SK-N-SH (cell line): Measurements from ENCODE around the gene SIGLEC15. TPM values are rescaled to one million over a fixed set of nuclear protein-coding genes. Genes with fewer than 3 reads are reported as not detected.

Experiments used
- CTCF ChIA-PET: fragments of 300-600, 350-600 bp; formaldehyde crosslinking; extraction: SDS; loops from one replicate; lab custom pipeline; 2021; lab: Yijun Ruan, JAX
- POLR2A ChIA-PET: fragments of 350-600 bp; sonication (Branson Sonifier 250); formaldehyde crosslinking; extraction: SDS; loops from one replicate; lab custom pipeline; 2020; ENCODE audit warnings: antibody characterized with exemption, inconsistent platforms; lab: Yijun Ruan, JAX
- DNase-seq: peaks from one replicate; pipeline ENCODE4 v3.0.0; 2012
- H2AFZ ChIP-seq: fragments of 200-600 bp; sonication (generic); 2 replicates; pipeline ENCODE4 v1.8.1; 2016; ENCODE audit warnings: antibody characterized with exemption, mild to moderate bottlenecking, low read depth
- H3F3A ChIP-seq: fragments of 200-600 bp; sonication (generic); replicated peaks from 2 replicates; pipeline ENCODE3; 2016; ENCODE audit warnings: antibody characterized with exemption, mild to moderate bottlenecking; ENCODE audit not compliant: insufficient read depth
- H3K27ac ChIP-seq, 2 experiments: fragments of 200-500 bp in 1 of 2; fragments of 200-600 bp in 1 of 2; sonication (Bioruptor generic) in 1 of 2; sonication (generic), shearing (Covaris generic) in 1 of 2; 2 replicates each; pipeline versions ENCODE4 v1.5.1 to v1.6.1; 2014 to 2016; ENCODE audit warnings: low read depth in 2 of 2, inconsistent platforms in 1 of 2, low read length in 1 of 2, mild to moderate bottlenecking in 1 of 2, mixed read lengths in 1 of 2
- H3K27me3 ChIP-seq: fragments of 200-600 bp; sonication (generic), shearing (Covaris generic); 2 replicates; pipeline ENCODE4 v1.6.1; 2016; ENCODE audit warnings: mixed run types; ENCODE audit not compliant: insufficient read depth
- H3K36me3 ChIP-seq, 2 experiments: fragments of 200-500 bp in 1 of 2; fragments of 200-600 bp in 1 of 2; sonication (Bioruptor generic) in 1 of 2; sonication (generic) in 1 of 2; replicated peaks in 1 of 2; 2 replicates each; pipeline versions ENCODE3 to v1.5.1; 2014 to 2016; ENCODE audit warnings: low read length in 1 of 2, mild to moderate bottlenecking in 1 of 2; ENCODE audit not compliant: insufficient read depth in 2 of 2, control insufficient read depth in 1 of 2
- H3K4me1 ChIP-seq, 2 experiments: fragments of 200-500 bp in 1 of 2; fragments of 200-600 bp in 1 of 2; sonication (Bioruptor generic) in 1 of 2; sonication (generic), shearing (Covaris generic) in 1 of 2; 2 replicates each; pipeline versions ENCODE4 v1.5.1 to v1.6.1; 2014 to 2016; ENCODE audit warnings: low read depth in 1 of 2, low read length in 1 of 2, mixed run types in 1 of 2; ENCODE audit not compliant: insufficient read depth in 2 of 2, control insufficient read depth in 1 of 2
- H3K4me2 ChIP-seq: fragments of 200-600 bp; sonication (generic), shearing (Covaris generic); 2 replicates; pipeline ENCODE4 v1.6.1; 2017; ENCODE audit warnings: mixed run types
- H3K4me3 ChIP-seq, 2 experiments: fragments of 200-500 bp in 1 of 2; fragments of 200-600 bp in 1 of 2; sonication (Bioruptor generic) in 1 of 2; sonication (generic), shearing (Covaris generic) in 1 of 2; 2 replicates each; pipeline versions ENCODE4 v1.5.1 to v1.8.1; 2014 to 2016; ENCODE audit warnings: low read depth in 2 of 2, inconsistent platforms in 1 of 2, low read length in 1 of 2, mild to moderate bottlenecking in 1 of 2, mixed read lengths in 1 of 2, moderate library complexity in 1 of 2
- H3K79me2 ChIP-seq: fragments of 200-600 bp; sonication (generic); 2 replicates; pipeline ENCODE4 v1.8.1; 2017; ENCODE audit warnings: mild to moderate bottlenecking; ENCODE audit not compliant: insufficient read depth
- H3K9ac ChIP-seq: fragments of 200-600 bp; sonication (generic); 2 replicates; pipeline ENCODE4 v1.6.1; 2017; ENCODE audit warnings: mixed run types
- H3K9me2 ChIP-seq: fragments of 200-600 bp; sonication (generic); 2 replicates; pipeline ENCODE4 v1.6.1; 2017; ENCODE audit warnings: mixed run types
- H3K9me3 ChIP-seq: fragments of 200-600 bp; sonication (generic); 2 replicates; pipeline ENCODE4 v1.6.1; 2017; ENCODE audit warnings: mixed run types, mild to moderate bottlenecking, moderate library complexity
- H4K20me1 ChIP-seq: fragments of 200-600 bp; sonication (generic); 2 replicates; pipeline ENCODE4 v1.6.1; 2017; ENCODE audit warnings: mild to moderate bottlenecking, mixed run types; ENCODE audit not compliant: insufficient read depth
- CHD2 ChIP-seq: fragments of 150-350 bp; IDR thresholded peaks from 2 replicates; pipeline ENCODE4 v1.6.1; 2018; ENCODE audit warnings: low read length; ENCODE audit not compliant: partially characterized antibody
- EP300 ChIP-seq, 2 experiments: IDR thresholded peaks; 2 replicates each; pipeline versions ENCODE4 v1.4.0 to v1.6.1; 2012; ENCODE audit warnings: borderline replicate concordance in 1 of 2, low read depth in 1 of 2, low read length in 1 of 2
- FOSL2 ChIP-seq: IDR thresholded peaks from 2 replicates; pipeline ENCODE4 v1.4.0; 2012; ENCODE audit warnings: low read depth, mild to moderate bottlenecking, moderate library complexity, borderline replicate concordance
- FOXJ3 ChIP-seq: sonication (generic); formaldehyde crosslinking; IDR thresholded peaks from 2 replicates; pipeline ENCODE4 v1.5.1; 2020; ENCODE audit warnings: mild to moderate bottlenecking, missing genetic modification reagents
- MXI1 ChIP-seq: IDR thresholded peaks from 2 replicates; pipeline ENCODE4 v1.6.1; 2012; ENCODE audit warnings: mild to moderate bottlenecking, low read depth, low read length, improper control_type of control experiment
- RAD21 ChIP-seq: IDR thresholded peaks from 2 replicates; pipeline ENCODE4 v1.6.1; 2012; ENCODE audit warnings: mild to moderate bottlenecking, low read length
- RCOR1 ChIP-seq: fragments of 150-350 bp; IDR thresholded peaks from 2 replicates; pipeline ENCODE4 v1.6.1; 2017; ENCODE audit warnings: antibody characterized with exemption, low read length
- RFX5 ChIP-seq: IDR thresholded peaks from 2 replicates; pipeline ENCODE4 v1.6.1; 2012; ENCODE audit warnings: mild to moderate bottlenecking, improper control_type of control experiment, low read length
- SMC3 ChIP-seq: IDR thresholded peaks from 2 replicates; pipeline ENCODE4 v1.6.1; 2012; ENCODE audit warnings: low read depth, low read length, improper control_type of control experiment
- TAF1 ChIP-seq: IDR thresholded peaks from 2 replicates; pipeline ENCODE4 v1.6.1; 2012; ENCODE audit warnings: low read depth, mild to moderate bottlenecking, low read length, moderate library complexity, borderline replicate concordance
- TCF12 ChIP-seq: IDR thresholded peaks from 2 replicates; pipeline ENCODE4 v1.4.0; 2012
- TEAD4 ChIP-seq: IDR thresholded peaks from 2 replicates; pipeline ENCODE4 v1.4.0; 2012; ENCODE audit warnings: mild to moderate bottlenecking, borderline replicate concordance; ENCODE audit not compliant: insufficient read depth
- WGBS: methylation state at CpG from one replicate; pipeline ENCODE4 v1.1.6; 2017; ENCODE audit warnings: low lambda C conversion rate; 5-methylcytosine and 5-hydroxymethylcytosine counted together
- polyA plus RNA-seq, 3 experiments: library from polyadenylated mRNA; depleted of rRNA; stranded (reverse); fragments of >200 nt; gene quantifications; 2 replicates each; pipeline ENCODE4 v1.2.3, GENCODE V29; 2012
- TF ChIP-seq, protein P1 (sequence below): fragments of 200-600 bp; sonication (generic); IDR thresholded peaks from 2 replicates; pipeline ENCODE4 v1.6.1; 2017; ENCODE audit warnings: antibody characterized with exemption, mild to moderate bottlenecking, moderate library complexity
- TF ChIP-seq, protein P2 (sequence below): IDR thresholded peaks from 2 replicates; pipeline ENCODE4 v1.4.0; 2012; ENCODE audit warnings: low read depth, borderline replicate concordance
- TF ChIP-seq, protein P3 (sequence below): IDR thresholded peaks from 2 replicates; pipeline ENCODE4 v1.4.0; 2012; ENCODE audit warnings: low read depth, borderline replicate concordance

The SIGLEC15 gene
- polyA plus RNA-seq, 1 of the 3 experiments (the other 2 are of a cell fraction) = 0.10 TPM

DNA sequence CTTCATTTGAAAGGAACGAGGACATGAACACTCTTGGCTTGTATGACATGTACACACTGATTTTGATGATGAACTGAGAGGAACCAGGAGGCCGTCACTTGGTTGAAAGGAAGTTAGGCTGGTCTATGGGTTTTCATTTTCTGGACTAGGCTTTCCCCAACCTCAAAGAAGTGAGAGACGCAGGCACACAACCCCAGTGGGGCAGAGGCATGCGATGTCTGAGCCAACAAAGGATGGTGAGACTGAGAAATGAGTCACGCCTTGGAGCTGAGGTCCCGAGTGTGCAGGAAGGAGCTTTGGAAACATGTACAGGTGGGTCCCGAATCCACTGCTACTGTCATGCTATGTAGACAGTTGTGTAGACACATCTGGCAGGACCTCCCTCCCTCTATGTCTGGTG is 24.1 kb downstream of the SIGLEC15 start:
- no peak for TF ChIP-seq CHD2
- TF ChIP-seq, protein P1, sequence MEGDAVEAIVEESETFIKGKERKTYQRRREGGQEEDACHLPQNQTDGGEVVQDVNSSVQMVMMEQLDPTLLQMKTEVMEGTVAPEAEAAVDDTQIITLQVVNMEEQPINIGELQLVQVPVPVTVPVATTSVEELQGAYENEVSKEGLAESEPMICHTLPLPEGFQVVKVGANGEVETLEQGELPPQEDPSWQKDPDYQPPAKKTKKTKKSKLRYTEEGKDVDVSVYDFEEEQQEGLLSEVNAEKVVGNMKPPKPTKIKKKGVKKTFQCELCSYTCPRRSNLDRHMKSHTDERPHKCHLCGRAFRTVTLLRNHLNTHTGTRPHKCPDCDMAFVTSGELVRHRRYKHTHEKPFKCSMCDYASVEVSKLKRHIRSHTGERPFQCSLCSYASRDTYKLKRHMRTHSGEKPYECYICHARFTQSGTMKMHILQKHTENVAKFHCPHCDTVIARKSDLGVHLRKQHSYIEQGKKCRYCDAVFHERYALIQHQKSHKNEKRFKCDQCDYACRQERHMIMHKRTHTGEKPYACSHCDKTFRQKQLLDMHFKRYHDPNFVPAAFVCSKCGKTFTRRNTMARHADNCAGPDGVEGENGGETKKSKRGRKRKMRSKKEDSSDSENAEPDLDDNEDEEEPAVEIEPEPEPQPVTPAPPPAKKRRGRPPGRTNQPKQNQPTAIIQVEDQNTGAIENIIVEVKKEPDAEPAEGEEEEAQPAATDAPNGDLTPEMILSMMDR = no peak
- no peak for TF ChIP-seq TCF12
- TF ChIP-seq RAD21 = no peak
- TF ChIP-seq, protein P2, sequence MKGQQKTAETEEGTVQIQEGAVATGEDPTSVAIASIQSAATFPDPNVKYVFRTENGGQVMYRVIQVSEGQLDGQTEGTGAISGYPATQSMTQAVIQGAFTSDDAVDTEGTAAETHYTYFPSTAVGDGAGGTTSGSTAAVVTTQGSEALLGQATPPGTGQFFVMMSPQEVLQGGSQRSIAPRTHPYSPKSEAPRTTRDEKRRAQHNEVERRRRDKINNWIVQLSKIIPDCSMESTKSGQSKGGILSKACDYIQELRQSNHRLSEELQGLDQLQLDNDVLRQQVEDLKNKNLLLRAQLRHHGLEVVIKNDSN = no peak
- ChIA-PET POLR2A (no interaction called here), CTCF (interaction anchor here (0.6 to 1.6 kb wide), 4 partner anchors 10 to 842 kb away, joined by 3 read pairs; no protein-coding TSS in a partner anchor)
- Histone ChIP-seq H3K36me3 (peaks cover 37 to 49% of the 10 kb centered on the region in 2 experiments), H4K20me1 (no peaks in the 10 kb centered on the region), H3K4me2 (no peak overlapping the region), H3K27ac (no peak overlapping the region), H3K27me3 (no peaks in the 10 kb centered on the region), H3K79me2 (no peaks in the 10 kb centered on the region), H3K4me3 (no peak overlapping the region), H3K9ac (no peak overlapping the region), H3K9me3 (no peaks in the 10 kb centered on the region), H2AFZ (no peak overlapping the region), H3K4me1 (no peaks in the 10 kb centered on the region), H3F3A (no peaks in the 10 kb centered on the region), H3K9me2 (no peaks in the 10 kb centered on the region)
- no peak for DNase-seq
- WGBS = 84% methylated on average over 7 of the region's 7 CpGs

DNA sequence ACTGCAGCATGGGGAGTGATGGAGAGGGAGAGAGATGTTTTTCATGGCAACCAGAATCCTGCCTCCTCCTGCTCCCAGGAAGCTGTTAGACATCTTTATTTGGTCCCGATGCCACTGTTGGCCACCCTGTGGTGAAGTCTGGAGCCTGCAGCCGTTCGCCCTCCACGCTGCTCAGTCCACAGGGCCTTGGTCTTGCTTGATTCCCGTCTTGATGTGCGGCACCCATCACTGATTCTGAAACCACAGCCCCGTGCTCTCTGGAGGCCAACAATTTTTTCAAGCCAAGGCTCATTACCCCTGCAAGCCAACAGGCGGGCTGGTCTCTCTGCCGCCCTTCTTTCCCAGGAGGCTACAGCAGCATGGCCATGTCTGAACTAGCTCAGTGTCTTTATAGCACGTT is 24.5 kb downstream of the SIGLEC15 start:
- Histone ChIP-seq H3K9me2 (no peaks in the 10 kb centered on the region), H3K27ac (no peak overlapping the region), H3K4me3 (no peak overlapping the region), H3F3A (no peaks in the 10 kb centered on the region), H2AFZ (no peak overlapping the region), H3K79me2 (no peaks in the 10 kb centered on the region), H3K9me3 (no peaks in the 10 kb centered on the region), H3K9ac (no peak overlapping the region), H3K4me2 (no peak overlapping the region), H3K27me3 (no peaks in the 10 kb centered on the region), H4K20me1 (no peaks in the 10 kb centered on the region), H3K4me1 (no peaks in the 10 kb centered on the region), H3K36me3 (peaks cover 38 to 52% of the 10 kb centered on the region in 2 experiments)
- ChIA-PET CTCF (interaction anchor here (0.9 to 1.6 kb wide), 5 partner anchors 11 to 188 kb away, joined by 3 read pairs; no protein-coding TSS in a partner anchor), POLR2A (no interaction called here)
- DNase-seq = no peak
- WGBS = 90% methylated on average over 10 of the region's 10 CpGs
- TF ChIP-seq CHD2 = no peak
- no peak for TF ChIP-seq FOXJ3 (CRISPR knock-in tag)
- no peak for TF ChIP-seq TAF1
- TF ChIP-seq, protein P3, sequence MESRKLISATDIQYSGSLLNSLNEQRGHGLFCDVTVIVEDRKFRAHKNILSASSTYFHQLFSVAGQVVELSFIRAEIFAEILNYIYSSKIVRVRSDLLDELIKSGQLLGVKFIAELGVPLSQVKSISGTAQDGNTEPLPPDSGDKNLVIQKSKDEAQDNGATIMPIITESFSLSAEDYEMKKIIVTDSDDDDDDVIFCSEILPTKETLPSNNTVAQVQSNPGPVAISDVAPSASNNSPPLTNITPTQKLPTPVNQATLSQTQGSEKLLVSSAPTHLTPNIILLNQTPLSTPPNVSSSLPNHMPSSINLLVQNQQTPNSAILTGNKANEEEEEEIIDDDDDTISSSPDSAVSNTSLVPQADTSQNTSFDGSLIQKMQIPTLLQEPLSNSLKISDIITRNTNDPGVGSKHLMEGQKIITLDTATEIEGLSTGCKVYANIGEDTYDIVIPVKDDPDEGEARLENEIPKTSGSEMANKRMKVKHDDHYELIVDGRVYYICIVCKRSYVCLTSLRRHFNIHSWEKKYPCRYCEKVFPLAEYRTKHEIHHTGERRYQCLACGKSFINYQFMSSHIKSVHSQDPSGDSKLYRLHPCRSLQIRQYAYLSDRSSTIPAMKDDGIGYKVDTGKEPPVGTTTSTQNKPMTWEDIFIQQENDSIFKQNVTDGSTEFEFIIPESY = no peak
- TF ChIP-seq TEAD4 = no peak
- no peak for TF ChIP-seq RFX5
- TF ChIP-seq, protein P2 = no peak
- TF ChIP-seq RAD21 = peak; percentile 20; the same call in 1 of the 2 replicates
- no peak for TF ChIP-seq RCOR1
- TF ChIP-seq SMC3 = peak; percentile 22; the same call in 1 of the 2 replicates
- TF ChIP-seq, protein P1 = peak; percentile 52
- no peak for TF ChIP-seq EP300 (IDR thresholded peaks at IDR 0.05; ENCODE audit: borderline replicate concordance in 1 of 2, low read depth in 1 of 2, low read length in 1 of 2)
- no peak for TF ChIP-seq MXI1
- TF ChIP-seq FOSL2 = no peak
